Fibroblast of lung (primary cell): Measurements from ENCODE around the gene PCDHA6. TPM values are rescaled to one million over a fixed set of nuclear protein-coding genes. Genes with fewer than 3 reads are reported as not detected.

Source experiments
- DNase-seq, 2 donors: peaks; one replicate each; pipeline versions ENCODE4 v3.0.0 to v3.0.0-alpha.2; 2010; ENCODE audit warnings: low read depth in 2 of 2
- H2AFZ ChIP-seq: 2 replicates; pipeline ENCODE4 v1.5.1; 2012; ENCODE audit warnings: low read length, control low read depth, inconsistent platforms
- H3K27ac ChIP-seq: 2 replicates; pipeline ENCODE4 v1.5.1; 2011; ENCODE audit warnings: low read length, control low read depth; ENCODE audit not compliant: insufficient read depth
- H3K27me3 ChIP-seq: 2 replicates; pipeline ENCODE4 v1.5.1; 2011; ENCODE audit warnings: mild to moderate bottlenecking, low read length; ENCODE audit not compliant: control insufficient read depth, insufficient read depth
- H3K36me3 ChIP-seq: 2 replicates; pipeline ENCODE4 v1.5.1; 2011; ENCODE audit warnings: low read length; ENCODE audit not compliant: control insufficient read depth, insufficient read depth
- H3K4me1 ChIP-seq: 2 replicates; pipeline ENCODE4 v1.5.1; 2011; ENCODE audit warnings: low read length; ENCODE audit not compliant: control insufficient read depth, insufficient read depth; ENCODE audit errors: extremely low read depth
- H3K4me2 ChIP-seq: 2 replicates; pipeline ENCODE4 v1.5.1; 2011; ENCODE audit warnings: low read length, control low read depth; ENCODE audit not compliant: insufficient read depth; ENCODE audit errors: extremely low read depth
- H3K4me3 ChIP-seq, 4 experiments: fragments of 200-600 bp in 1 of 4; sonication (generic) in 1 of 4; replicated peaks in 1 of 4; 2 replicates each; pipeline ENCODE4 v1.5.1; 2011 to 2016; ENCODE audit warnings: low read length in 4 of 4, low read depth in 3 of 4, mild to moderate bottlenecking in 3 of 4, control low read depth in 2 of 4, inconsistent platforms in 1 of 4, mixed read lengths in 1 of 4; ENCODE audit not compliant: insufficient read depth in 1 of 4; ENCODE audit errors: control extremely low read depth in 1 of 4
- H3K79me2 ChIP-seq: 2 replicates; pipeline ENCODE4 v1.5.1; 2012; ENCODE audit warnings: mild to moderate bottlenecking, low read length, inconsistent platforms; ENCODE audit not compliant: control insufficient read depth, insufficient read depth
- H3K9ac ChIP-seq: 2 replicates; pipeline ENCODE4 v1.5.1; 2011; ENCODE audit warnings: mild to moderate bottlenecking, low read length, control low read depth; ENCODE audit not compliant: insufficient read depth
- H3K9me3 ChIP-seq: 2 replicates; pipeline ENCODE4 v1.5.1; 2012; ENCODE audit warnings: low read depth, low read length; ENCODE audit not compliant: control insufficient read depth, insufficient read depth
- H4K20me1 ChIP-seq: 2 replicates; pipeline ENCODE4 v1.5.1; 2011; ENCODE audit warnings: low read length; ENCODE audit not compliant: control insufficient read depth, insufficient read depth; ENCODE audit errors: extremely low read depth
- EZH2 ChIP-seq: IDR thresholded peaks from 2 replicates; pipeline ENCODE4 v1.5.1; 2012; ENCODE audit warnings: low read length, control low read depth, mild to moderate bottlenecking; ENCODE audit errors: missing control alignments
- polyA plus RNA-seq, 2 donors: library from polyadenylated mRNA; depleted of rRNA in 1 of 2; stranded (reverse) in 1 of 2; unstranded in 1 of 2; fragments of >200 nt; gene quantifications; 2 replicates each; pipeline ENCODE4 v1.2.1, GENCODE V29; 2011 to 2012; ENCODE audit warnings: missing spikeins in 1 of 2
- total RNA-seq: library from RNA; depleted of rRNA; stranded (reverse); fragments of >200 nt; gene quantifications from 2 replicates; pipeline ENCODE4 v1.2.1, GENCODE V29; 2014
- TF ChIP-seq, protein P1 (sequence below), 2 donors: IDR thresholded peaks in 1 of 2; conservative IDR thresholded peaks in 1 of 2; 1 replicate in 1 of 2; 2 replicates in 1 of 2; pipeline ENCODE4 v1.5.1; 2011 to 2012; ENCODE audit warnings: low read length in 2 of 2, control low read depth in 1 of 2, inconsistent platforms in 1 of 2, low read depth in 1 of 2, mild to moderate bottlenecking in 1 of 2

The PCDHA6 gene
- total and polyA plus RNA-seq, 2 donors (not counting 1 experiment from before 2014, with no cell fraction given): 2.8 to 3.6 TPM

DNA sequence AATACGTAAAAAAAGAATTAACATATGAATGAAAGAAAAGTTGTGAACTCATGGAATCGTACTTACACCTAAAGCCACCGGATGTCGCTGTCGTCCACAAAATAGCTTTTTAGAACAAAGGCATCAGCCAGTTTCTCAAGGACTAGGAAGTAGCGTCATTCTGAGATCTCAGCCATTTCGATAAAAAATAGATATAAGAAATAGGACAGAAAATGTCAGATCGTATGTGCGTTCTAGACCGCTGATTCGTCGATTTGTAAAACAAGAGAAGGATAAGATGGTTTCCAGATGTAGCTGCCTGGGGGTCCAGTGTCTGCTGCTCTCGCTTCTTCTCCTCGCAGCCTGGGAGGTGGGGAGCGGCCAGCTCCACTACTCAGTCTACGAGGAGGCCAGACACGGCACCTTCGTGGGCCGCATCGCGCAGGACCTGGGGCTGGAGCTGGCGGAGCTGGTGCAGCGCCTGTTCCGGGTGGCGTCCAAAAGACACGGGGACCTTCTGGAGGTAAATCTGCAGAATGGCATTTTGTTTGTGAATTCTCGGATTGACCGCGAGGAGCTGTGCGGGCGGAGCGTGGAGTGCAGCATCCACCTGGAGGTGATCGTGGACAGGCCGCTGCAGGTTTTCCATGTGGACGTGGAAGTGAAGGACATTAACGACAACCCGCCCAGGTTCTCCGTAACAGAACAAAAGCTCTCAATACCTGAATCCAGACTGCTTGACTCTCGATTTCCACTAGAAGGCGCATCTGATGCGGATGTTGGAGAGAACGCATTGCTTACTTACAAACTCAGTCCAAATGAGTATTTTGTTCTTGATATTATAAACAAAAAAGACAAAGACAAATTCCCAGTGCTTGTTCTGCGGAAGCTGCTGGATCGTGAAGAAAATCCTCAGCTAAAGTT is 28.3 kb downstream of the PCDHA6 start, which contains the start of gene PCDHA10:
Gene PCDHA10, plus strand, starts transcription at position 126 of the 903 bp plus-strand sequence. Its CDS starts 152 bp downstream, at position 278.
- H4K20me1 ChIP-seq: no peaks in the 10 kb centered on the region
- H3K27ac ChIP-seq: no peak within 1 kb of the TSS
- no peak within 1 kb of the TSS for H3K9ac ChIP-seq
- no peaks in the 10 kb centered on the region for H3K9me3 ChIP-seq
- H3K4me2 ChIP-seq: no peak within 1 kb of the TSS
- DNase-seq: peak in 1 of 2 donors; percentile 2
- peak within 1 kb of the TSS; percentile 30 for H2AFZ ChIP-seq
- peak within 1 kb of the TSS in 1 of 4 experiments; percentile 30 for H3K4me3 ChIP-seq
- H3K36me3 ChIP-seq: no peaks in the 10 kb centered on the region
- TF ChIP-seq EZH2: no peak
- TF ChIP-seq, protein P1, sequence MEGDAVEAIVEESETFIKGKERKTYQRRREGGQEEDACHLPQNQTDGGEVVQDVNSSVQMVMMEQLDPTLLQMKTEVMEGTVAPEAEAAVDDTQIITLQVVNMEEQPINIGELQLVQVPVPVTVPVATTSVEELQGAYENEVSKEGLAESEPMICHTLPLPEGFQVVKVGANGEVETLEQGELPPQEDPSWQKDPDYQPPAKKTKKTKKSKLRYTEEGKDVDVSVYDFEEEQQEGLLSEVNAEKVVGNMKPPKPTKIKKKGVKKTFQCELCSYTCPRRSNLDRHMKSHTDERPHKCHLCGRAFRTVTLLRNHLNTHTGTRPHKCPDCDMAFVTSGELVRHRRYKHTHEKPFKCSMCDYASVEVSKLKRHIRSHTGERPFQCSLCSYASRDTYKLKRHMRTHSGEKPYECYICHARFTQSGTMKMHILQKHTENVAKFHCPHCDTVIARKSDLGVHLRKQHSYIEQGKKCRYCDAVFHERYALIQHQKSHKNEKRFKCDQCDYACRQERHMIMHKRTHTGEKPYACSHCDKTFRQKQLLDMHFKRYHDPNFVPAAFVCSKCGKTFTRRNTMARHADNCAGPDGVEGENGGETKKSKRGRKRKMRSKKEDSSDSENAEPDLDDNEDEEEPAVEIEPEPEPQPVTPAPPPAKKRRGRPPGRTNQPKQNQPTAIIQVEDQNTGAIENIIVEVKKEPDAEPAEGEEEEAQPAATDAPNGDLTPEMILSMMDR (conservative IDR thresholded peaks at IDR 0.05 in 1 of 2, IDR thresholded peaks at IDR 0.05 in 1 of 2; ENCODE audit: low read depth in 1 of 2, low read length in 2 of 2): no peak
- H3K27me3 ChIP-seq: no peaks in the 10 kb centered on the region
- H3K79me2 ChIP-seq: no peaks in the 10 kb centered on the region
- no peaks in the 10 kb centered on the region for H3K4me1 ChIP-seq

DNA sequence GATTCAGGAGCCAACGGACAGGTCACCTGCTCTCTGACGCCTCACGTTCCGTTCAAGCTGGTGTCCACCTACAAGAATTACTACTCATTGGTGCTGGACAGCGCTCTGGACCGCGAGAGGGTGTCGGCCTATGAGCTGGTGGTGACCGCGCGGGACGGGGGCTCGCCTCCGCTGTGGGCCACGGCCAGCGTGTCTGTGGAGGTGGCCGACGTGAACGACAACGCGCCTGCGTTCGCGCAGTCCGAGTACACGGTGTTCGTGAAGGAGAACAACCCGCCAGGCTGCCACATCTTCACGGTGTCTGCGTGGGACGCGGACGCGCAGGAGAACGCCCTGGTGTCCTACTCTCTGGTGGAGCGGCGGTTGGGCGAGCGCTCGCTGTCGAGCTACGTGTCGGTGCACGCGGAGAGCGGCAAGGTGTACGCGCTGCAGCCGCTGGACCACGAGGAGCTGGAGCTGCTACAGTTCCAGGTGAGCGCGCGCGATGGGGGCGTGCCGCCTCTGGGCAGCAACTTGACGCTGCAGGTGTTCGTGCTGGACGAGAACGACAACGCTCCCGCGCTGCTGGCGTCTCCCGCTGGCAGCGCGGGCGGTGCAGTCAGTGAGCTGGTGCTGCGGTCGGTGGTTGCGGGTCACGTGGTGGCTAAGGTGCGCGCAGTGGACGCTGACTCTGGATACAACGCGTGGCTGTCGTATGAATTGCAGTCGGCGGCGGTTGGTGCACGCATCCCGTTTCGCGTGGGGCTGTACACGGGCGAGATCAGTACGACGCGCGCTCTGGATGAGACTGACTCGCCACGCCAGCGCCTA is 29.6 kb downstream of the PCDHA6 start:
- no peaks in the 10 kb centered on the region for H3K79me2 ChIP-seq
- H2AFZ ChIP-seq: no peak overlapping the region
- H3K4me1 ChIP-seq: no peaks in the 10 kb centered on the region
- no peak for DNase-seq
- H3K9ac ChIP-seq: no peak overlapping the region
- H3K4me2 ChIP-seq: no peak overlapping the region
- no peak for TF ChIP-seq EZH2
- TF ChIP-seq, protein P1 (conservative IDR thresholded peaks at IDR 0.05 in 1 of 2, IDR thresholded peaks at IDR 0.05 in 1 of 2; ENCODE audit: low read depth in 1 of 2, low read length in 2 of 2): no peak
- H3K36me3 ChIP-seq: no peaks in the 10 kb centered on the region
- H3K4me3 ChIP-seq: no peak overlapping the region
- no peaks in the 10 kb centered on the region for H3K27me3 ChIP-seq
- H3K27ac ChIP-seq: no peak overlapping the region
- no peaks in the 10 kb centered on the region for H4K20me1 ChIP-seq
- no peaks in the 10 kb centered on the region for H3K9me3 ChIP-seq

DNA sequence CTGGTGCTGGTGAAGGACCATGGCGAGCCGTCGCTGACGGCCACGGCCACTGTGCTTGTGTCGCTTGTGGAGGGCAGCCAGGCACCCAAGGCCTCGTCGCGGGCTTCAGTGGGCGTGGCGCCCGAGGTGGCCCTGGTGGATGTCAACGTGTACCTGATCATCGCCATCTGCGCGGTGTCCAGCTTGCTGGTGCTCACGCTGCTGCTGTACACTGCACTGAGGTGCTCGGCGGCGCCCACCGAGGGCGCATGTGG is 30.2 kb downstream of the PCDHA6 start:
- TF ChIP-seq, protein P1 (conservative IDR thresholded peaks at IDR 0.05 in 1 of 2, IDR thresholded peaks at IDR 0.05 in 1 of 2; ENCODE audit: low read depth in 1 of 2, low read length in 2 of 2): no peak
- no peak for TF ChIP-seq EZH2
- DNase-seq: no peak
- H3K4me2 ChIP-seq: no peak overlapping the region
- no peak overlapping the region for H3K4me3 ChIP-seq
- no peaks in the 10 kb centered on the region for H3K4me1 ChIP-seq
- no peaks in the 10 kb centered on the region for H3K27me3 ChIP-seq
- no peaks in the 10 kb centered on the region for H3K9me3 ChIP-seq
- H3K79me2 ChIP-seq: no peaks in the 10 kb centered on the region
- no peaks in the 10 kb centered on the region for H4K20me1 ChIP-seq
- no peak overlapping the region for H3K27ac ChIP-seq
- H3K36me3 ChIP-seq: no peaks in the 10 kb centered on the region
- no peak overlapping the region for H3K9ac ChIP-seq
- no peak overlapping the region for H2AFZ ChIP-seq
